K562 (cell line): ENCODE measurements around the gene EPDR1. TPM values are rescaled to one million over a fixed set of nuclear protein-coding genes. Genes with fewer than 3 reads are reported as not detected.
A peak's percentile ranks its signal among the peaks of the same experiment; 100 is the strongest.

Experiments used
- ASH1L ChIP-seq: fragments of 450-650 bp; IDR thresholded peaks from 2 replicates; pipeline ENCODE4 v1.6.1; 2018; ENCODE audit warnings: borderline replicate concordance, mild to moderate bottlenecking, low read depth; ENCODE audit not compliant: partially characterized antibody
- BMI1 ChIP-seq: fragments of 150-350 bp; IDR thresholded peaks from 2 replicates; pipeline ENCODE4 v1.6.1; 2014; ENCODE audit warnings: low read length
- IFI16 ChIP-seq: fragments of 250-450 bp; sonication (Bioruptor Pico); IDR thresholded peaks from 2 replicates; pipeline ENCODE4 v2.1.2; 2022; ENCODE audit warnings: mild to moderate bottlenecking, inconsistent platforms
- KDM1A ChIP-seq, 2 experiments: fragments of 450-650 bp; IDR thresholded peaks; 2 replicates each; pipeline ENCODE4 v1.6.1; 2016; ENCODE audit warnings: mild to moderate bottlenecking in 2 of 2
- NCOR1 ChIP-seq: fragments of 450-650 bp; IDR thresholded peaks from 2 replicates; pipeline ENCODE4 v1.6.1; 2016; ENCODE audit warnings: mild to moderate bottlenecking, moderate library complexity
- RBM34 ChIP-seq: fragments of 200-400 bp; formaldehyde crosslinking; IDR thresholded peaks from 2 replicates; pipeline ENCODE4 v1.6.1; 2018; ENCODE audit warnings: low read length, borderline replicate concordance; ENCODE audit not compliant: insufficient read depth
- STAG1 ChIP-seq: sonication (generic); formaldehyde crosslinking; IDR thresholded peaks from 2 replicates; pipeline ENCODE4 v1.5.0; 2020; ENCODE audit warnings: missing genetic modification reagents, borderline replicate concordance
- TBP ChIP-seq: optimal IDR thresholded peaks from 2 replicates; pipeline ENCODE3; 2011; ENCODE audit warnings: low read depth, low read length, improper control_type of control experiment
- TRIM24 ChIP-seq, 2 experiments: fragments of 450-650 bp; IDR thresholded peaks; 2 replicates each; pipeline ENCODE4 v1.6.1; 2016
- XRCC5 ChIP-seq: fragments of 200-400 bp; formaldehyde crosslinking; IDR thresholded peaks from 2 replicates; pipeline ENCODE4 v1.6.1; 2017; ENCODE audit warnings: low read depth, mild to moderate bottlenecking, low read length
- YY1 ChIP-seq, 3 experiments: IDR thresholded peaks; 2 replicates each; pipeline ENCODE4 v1.6.1; 2011; ENCODE audit warnings: low read length in 2 of 3, mild to moderate bottlenecking in 2 of 3, moderate library complexity in 2 of 3, borderline replicate concordance in 1 of 3, control low read depth in 1 of 3, low read depth in 1 of 3; ENCODE audit not compliant: insufficient read depth in 3 of 3, insufficient replicate concordance in 2 of 3, control insufficient read depth in 1 of 3, insufficient read length in 1 of 3; ENCODE audit errors: extremely low read depth in 1 of 3
- ZNF133 ChIP-seq: fragments of 250-450 bp; sonication (Bioruptor Pico); IDR thresholded peaks from 2 replicates; pipeline ENCODE4 v1.4.0; 2020; ENCODE audit warnings: mild to moderate bottlenecking
- ZNF707 ChIP-seq: fragments of 250-450 bp; sonication (Bioruptor Pico); conservative IDR thresholded peaks from 2 replicates; pipeline ENCODE4 v1.8.0; 2022; ENCODE audit warnings: inconsistent platforms, mild to moderate bottlenecking, moderate library complexity
- ZNF764 ChIP-seq: fragments of 250-450 bp; sonication (Bioruptor Pico); IDR thresholded peaks from 2 replicates; pipeline ENCODE4 v1.4.0; 2020; ENCODE audit warnings: low read depth, mild to moderate bottlenecking, moderate library complexity
- polyA plus RNA-seq, 8 experiments: library from polyadenylated mRNA; depleted of rRNA in 4 of 8; stranded (reverse) in 5 of 8; unstranded in 3 of 8; fragments of >200 nt; fragmentation: Nextera tagmentation in 2 of 8; fragmentation: Illumina TruSeq in 1 of 8; extraction: Ambion mirVana in 2 of 8; extraction: Trizol in 1 of 8; gene quantifications; 2 replicates each; pipeline versions ENCODE4 v1.2.1 to v1.2.3, GENCODE V29; 2011 to 2014; ENCODE audit warnings: inconsistent platforms in 1 of 8, missing spikeins in 1 of 8
- total RNA-seq, 7 experiments: library from RNA; depleted of rRNA in 6 of 7; stranded (reverse); fragments of >200 nt in 6 of 7; fragmentation: Illumina TruSeq in 2 of 7; extraction: Trizol in 2 of 7; gene quantifications; 2 replicates each; pipeline versions ENCODE4 v1.2.1 to v1.2.3, GENCODE V29; 2011 to 2021; ENCODE audit warnings: low replicate concordance in 1 of 7
- TF ChIP-seq, protein P1 (sequence below): fragments of 450-650 bp; IDR thresholded peaks from 2 replicates; pipeline ENCODE4 v1.6.1; 2016
- TF ChIP-seq, protein P2 (sequence below): fragments of 250-450 bp; sonication (Bioruptor Pico); IDR thresholded peaks from 2 replicates; pipeline ENCODE4 v1.5.1; 2021; ENCODE audit warnings: mild to moderate bottlenecking
- TF ChIP-seq, protein P3 (sequence below), 2 experiments: fragments of 450-650 bp; IDR thresholded peaks; 2 replicates each; pipeline ENCODE4 v1.6.1; 2016; ENCODE audit warnings: mild to moderate bottlenecking in 2 of 2, borderline replicate concordance in 1 of 2, low read depth in 1 of 2, moderate library complexity in 1 of 2

EPDR1 gene
- total and polyA plus RNA-seq, 9 of the 15 experiments (the other 6 are each of a cell fraction or from before 2014, with no cell fraction given), result 0.01 to 0.11 TPM; not detected in 7

DNA sequence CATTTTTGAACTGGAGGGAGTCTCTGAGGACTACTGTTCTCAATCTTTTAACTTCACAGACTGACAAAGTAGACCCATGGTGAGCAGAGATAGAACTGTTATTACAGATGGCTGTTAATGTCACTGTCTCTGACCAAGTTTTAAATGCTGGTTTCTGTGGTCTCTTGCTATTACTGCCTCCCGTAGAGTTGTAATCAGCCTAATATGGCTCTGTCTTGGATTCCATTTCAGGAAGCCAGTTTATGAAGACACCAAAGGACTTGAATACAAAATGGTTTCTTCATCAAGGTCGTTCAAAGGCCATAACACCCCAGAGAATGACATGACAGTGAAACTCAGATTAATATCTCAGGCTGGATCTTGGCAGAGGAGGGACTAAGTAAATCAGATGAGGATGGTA is 7.7 kb upstream of the EPDR1 start (continued):
- TF ChIP-seq, protein P1, sequence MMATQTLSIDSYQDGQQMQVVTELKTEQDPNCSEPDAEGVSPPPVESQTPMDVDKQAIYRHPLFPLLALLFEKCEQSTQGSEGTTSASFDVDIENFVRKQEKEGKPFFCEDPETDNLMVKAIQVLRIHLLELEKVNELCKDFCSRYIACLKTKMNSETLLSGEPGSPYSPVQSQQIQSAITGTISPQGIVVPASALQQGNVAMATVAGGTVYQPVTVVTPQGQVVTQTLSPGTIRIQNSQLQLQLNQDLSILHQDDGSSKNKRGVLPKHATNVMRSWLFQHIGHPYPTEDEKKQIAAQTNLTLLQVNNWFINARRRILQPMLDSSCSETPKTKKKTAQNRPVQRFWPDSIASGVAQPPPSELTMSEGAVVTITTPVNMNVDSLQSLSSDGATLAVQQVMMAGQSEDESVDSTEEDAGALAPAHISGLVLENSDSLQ, result peak; percentile 27; the same call in 1 of the 2 replicates
- TF ChIP-seq KDM1A (IDR thresholded peaks at IDR 0.05) (0 out of 4 replicates have a peak, but pooled peaks of 1 of the 2 experiments have one; percentile 12), ZNF707 (CRISPR knock-in tag) (no peak), YY1 (IDR thresholded peaks at IDR 0.05; ENCODE audit: borderline replicate concordance in 1 of 3, control insufficient read depth in 1 of 3, extremely low read depth in 1 of 3, insufficient read depth in 3 of 3, insufficient read length in 1 of 3, insufficient replicate concordance in 2 of 3, low read depth in 1 of 3, low read length in 2 of 3) (peak in 1 of 3 experiments; percentile 76), XRCC5 (no peak), TBP (no peak), IFI16 (CRISPR knock-in tag) (no peak), BMI1 (no peak), STAG1 (CRISPR knock-in tag) (no peak), TRIM24 (IDR thresholded peaks at IDR 0.05) (no peak), ASH1L (no peak), ZNF133 (CRISPR knock-in tag) (no peak), NCOR1 (peak; percentile 40; the same call in 1 of the 2 replicates), ZNF764 (CRISPR knock-in tag) (no peak), RBM34 (no peak)
- TF ChIP-seq, protein P2, sequence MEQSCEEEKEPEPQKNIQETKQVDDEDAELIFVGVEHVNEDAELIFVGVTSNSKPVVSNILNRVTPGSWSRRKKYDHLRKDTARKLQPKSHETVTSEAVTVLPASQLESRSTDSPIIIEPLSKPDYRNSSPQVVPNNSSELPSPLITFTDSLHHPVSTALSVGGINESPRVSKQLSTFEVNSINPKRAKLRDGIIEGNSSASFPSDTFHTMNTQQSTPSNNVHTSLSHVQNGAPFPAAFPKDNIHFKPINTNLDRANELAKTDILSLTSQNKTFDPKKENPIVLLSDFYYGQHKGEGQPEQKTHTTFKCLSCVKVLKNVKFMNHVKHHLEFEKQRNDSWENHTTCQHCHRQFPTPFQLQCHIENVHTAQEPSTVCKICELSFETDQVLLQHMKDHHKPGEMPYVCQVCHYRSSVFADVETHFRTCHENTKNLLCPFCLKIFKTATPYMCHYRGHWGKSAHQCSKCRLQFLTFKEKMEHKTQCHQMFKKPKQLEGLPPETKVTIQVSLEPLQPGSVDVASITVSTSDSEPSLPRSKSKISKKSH (CRISPR knock-in tag), result no peak
- TF ChIP-seq, protein P3, sequence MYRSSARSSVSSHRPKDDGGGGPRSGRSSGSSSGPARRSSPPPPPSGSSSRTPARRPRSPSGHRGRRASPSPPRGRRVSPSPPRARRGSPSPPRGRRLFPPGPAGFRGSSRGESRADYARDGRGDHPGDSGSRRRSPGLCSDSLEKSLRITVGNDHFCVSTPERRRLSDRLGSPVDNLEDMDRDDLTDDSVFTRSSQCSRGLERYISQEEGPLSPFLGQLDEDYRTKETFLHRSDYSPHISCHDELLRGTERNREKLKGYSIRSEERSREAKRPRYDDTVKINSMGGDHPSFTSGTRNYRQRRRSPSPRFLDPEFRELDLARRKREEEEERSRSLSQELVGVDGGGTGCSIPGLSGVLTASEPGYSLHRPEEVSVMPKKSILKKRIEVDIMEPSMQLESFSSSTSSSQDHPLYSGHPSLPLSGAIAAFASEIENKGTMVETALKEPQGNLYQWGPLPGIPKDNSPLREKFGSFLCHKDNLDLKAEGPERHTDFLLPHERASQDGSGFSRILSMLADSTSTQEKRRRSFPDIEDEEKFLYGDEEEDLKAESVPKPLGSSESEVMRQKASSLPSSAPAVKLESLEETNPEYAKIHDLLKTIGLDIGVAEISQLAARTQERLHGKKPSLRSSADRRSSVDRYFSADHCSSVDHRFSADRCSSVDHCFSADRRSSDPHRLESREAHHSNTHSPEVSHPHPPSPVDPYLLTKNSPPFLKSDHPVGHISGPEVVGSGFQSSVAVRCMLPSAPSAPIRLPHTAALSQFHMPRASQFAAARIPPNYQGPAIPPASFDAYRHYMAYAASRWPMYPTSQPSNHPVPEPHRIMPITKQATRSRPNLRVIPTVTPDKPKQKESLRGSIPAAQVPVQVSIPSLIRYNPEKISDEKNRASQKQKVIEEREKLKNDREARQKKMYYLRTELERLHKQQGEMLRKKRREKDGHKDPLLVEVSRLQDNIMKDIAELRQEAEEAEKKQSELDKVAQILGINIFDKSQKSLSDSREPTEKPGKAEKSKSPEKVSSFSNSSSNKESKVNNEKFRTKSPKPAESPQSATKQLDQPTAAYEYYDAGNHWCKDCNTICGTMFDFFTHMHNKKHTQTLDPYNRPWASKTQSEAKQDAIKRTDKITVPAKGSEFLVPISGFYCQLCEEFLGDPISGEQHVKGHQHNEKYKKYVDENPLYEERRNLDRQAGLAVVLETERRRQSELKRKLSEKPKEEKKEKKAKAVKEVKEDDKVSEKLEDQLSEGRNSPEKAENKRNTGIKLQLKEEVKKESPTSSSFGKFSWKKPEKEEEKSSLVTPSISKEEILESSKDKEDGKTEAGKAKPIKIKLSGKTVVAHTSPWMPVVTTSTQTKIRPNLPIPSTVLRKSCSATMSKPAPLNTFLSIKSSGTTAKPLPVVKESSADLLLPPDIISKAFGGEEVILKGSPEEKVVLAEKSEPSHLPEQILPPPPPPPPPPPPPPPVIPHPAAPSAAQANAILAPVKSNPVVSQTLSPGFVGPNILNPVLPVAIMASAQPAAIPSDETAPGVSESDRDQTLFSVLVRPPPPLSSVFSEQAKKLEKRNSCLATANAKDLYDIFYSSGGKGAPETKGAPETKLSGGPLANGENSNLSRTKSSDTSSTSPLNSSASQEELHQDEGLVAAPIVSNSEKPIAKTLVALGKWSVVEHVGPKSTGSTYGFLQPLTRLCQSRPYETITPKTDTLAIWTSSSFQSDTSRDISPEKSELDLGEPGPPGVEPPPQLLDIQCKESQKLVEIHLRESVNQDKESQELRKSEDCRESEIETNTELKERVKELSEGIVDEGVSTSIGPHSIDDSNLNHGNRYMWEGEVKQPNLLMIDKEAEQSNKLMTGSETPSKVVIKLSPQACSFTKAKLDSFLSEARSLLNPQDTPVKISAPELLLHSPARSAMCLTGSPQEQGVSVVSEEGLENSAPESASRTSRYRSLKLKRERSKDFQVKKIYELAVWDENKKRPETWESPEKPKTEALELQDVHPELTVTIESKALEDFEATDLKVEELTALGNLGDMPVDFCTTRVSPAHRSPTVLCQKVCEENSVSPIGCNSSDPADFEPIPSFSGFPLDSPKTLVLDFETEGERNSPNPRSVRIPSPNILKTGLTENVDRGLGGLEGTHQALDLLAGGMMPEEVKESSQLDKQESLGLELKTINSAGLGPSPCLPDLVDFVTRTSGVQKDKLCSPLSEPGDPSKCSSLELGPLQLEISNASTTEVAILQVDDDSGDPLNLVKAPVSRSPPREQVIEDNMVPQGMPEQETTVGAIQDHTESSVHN (IDR thresholded peaks at IDR 0.05; ENCODE audit: borderline replicate concordance in 1 of 2, low read depth in 1 of 2), result no peak
